Raji (cell line): ENCODE data around the gene EPN3.
A peak's percentile ranks its signal among the peaks of the same experiment; 100 is the strongest.

Experiments
- POLR2A ChIP-seq: IDR thresholded peaks from 2 replicates; pipeline ENCODE4 v1.6.1; 2011; ENCODE audit warnings: low read depth, low read length, control low read depth; ENCODE audit not compliant: insufficient read depth

EPN3 gene

GRCh38 chr17:50537721-50538548 is 5.4 kb downstream of the EPN3 start:
- no peak for TF ChIP-seq POLR2A

DNA sequence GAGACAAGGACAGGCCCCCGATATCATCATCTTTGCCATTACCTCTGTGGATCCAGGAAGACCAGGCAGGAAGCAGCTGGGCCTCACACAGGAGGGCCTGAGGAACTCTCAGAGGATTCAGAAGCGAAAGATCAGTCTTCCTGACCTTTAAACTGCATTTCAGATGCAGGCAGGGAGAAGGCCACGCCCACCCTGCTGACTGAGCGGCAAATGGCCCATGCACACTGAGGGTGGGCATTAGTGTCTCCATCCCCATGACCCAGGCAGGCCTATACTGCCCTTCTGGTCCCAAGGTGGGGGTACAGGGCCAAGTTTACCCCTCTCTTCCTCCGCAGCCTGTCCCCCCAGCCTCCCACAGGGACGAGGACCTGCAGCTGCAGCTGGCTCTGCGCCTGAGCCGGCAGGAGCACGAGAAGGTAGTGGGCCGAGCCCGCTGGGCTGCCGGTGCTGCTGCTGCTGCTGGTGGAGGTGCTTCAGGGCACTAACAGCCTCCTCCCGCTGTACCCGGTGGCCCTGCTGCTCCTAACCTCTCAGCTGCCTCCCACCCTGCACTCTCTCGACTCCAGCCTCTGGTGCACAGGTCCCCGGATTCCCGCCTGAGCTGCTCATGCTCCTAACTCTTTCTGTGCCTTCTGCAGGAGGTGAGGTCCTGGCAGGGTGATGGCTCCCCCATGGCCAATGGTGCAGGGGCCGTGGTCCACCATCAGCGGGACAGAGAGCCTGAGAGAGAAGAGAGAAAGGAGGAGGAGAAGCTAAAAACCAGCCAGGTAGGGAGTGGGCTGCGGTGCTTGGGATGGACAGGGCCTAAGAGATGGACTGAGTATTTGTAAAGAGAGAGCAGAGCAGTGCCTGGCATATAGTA is 6.2 kb downstream of the EPN3 start:
- TF ChIP-seq POLR2A = no peak

- TF ChIP-seq POLR2A = no peak
Observed at GRCh38 chr17:50539762-50540559, 7.4 kb downstream of the EPN3 start.

DNA sequence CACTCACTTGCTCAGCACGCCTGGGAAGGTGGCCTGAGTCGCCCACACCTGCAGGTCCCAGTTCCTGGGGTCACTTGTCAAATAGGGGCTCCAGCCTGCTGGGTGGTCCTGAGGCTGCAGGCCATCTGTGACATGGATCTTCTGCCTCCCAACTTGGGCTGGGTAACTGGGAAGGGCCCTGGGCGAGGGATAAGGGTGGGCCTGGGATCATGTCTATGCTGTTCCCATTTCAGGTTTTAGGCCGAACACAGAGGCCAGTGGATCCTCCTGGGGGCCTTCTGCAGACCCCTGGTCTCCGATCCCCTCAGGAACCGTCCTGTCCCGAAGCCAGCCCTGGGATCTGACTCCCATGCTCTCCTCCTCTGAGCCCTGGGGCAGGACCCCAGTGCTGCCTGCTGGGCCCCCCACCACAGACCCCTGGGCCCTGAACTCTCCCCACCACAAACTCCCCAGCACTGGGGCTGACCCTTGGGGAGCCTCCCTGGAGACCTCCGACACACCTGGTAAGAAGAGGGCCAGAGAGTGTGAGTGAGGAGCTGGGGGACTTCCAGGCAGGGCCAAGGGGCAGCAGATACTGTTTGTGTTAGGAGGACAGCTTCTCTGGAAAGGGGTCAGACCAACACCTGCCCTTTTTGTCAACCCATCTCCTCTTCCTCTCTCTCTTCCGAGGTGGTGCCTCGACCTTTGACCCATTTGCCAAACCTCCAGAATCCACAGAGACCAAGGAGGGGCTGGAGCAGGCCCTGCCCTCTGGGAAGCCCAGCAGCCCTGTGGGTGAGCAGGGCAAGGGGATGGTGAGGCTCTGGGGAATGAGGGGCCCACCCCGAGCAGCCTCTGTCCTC is 8.2 kb downstream of the EPN3 start:
- no peak for TF ChIP-seq POLR2A

GRCh38 chr17:50541402-50541715 is 8.8 kb downstream of the EPN3 start:
- no peak for TF ChIP-seq POLR2A

DNA sequence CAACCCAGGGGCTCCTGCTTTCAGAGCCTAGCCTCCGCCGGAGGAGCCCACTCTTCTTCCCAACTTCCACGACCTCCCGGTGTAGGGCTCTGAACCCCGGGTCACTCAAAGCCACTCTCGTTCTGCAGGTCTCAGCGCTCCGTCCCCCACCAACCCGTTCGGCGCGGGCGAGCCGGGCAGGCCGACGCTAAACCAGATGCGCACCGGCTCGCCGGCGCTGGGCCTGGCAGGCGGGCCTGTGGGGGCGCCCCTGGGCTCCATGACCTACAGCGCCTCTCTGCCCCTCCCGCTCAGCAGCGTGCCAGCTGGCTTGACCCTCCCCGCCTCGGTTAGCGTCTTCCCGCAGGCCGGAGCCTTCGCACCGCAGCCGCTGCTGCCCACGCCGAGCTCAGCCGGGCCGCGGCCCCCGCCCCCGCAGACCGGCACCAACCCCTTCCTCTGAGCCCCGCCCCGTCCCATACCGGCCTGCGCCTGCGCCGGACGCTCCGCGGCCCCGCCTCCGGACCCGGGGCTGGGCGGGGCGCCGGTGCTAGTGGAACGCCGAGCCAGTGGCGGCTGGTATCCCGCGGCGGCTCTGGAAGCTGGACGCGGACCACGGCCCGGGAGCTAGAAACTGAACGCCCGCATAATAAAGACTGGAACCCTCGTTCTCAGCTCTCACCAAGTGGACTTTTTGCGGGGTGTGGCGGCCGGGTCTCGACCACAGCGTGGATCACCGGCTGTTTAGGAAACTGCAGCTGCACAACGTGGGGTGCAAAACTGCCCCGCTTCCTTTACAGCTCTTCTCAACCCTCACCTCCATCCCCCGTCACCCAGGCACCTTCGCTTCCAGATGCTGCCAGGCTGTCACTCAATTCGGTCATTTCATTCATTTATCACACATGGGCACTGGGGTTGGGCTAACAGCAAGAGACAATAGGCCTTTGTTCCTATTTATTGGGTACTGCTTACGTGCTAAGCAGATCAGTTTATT is 9.5 kb downstream of the EPN3 start:
- peak; percentile 62 for TF ChIP-seq POLR2A

DNA sequence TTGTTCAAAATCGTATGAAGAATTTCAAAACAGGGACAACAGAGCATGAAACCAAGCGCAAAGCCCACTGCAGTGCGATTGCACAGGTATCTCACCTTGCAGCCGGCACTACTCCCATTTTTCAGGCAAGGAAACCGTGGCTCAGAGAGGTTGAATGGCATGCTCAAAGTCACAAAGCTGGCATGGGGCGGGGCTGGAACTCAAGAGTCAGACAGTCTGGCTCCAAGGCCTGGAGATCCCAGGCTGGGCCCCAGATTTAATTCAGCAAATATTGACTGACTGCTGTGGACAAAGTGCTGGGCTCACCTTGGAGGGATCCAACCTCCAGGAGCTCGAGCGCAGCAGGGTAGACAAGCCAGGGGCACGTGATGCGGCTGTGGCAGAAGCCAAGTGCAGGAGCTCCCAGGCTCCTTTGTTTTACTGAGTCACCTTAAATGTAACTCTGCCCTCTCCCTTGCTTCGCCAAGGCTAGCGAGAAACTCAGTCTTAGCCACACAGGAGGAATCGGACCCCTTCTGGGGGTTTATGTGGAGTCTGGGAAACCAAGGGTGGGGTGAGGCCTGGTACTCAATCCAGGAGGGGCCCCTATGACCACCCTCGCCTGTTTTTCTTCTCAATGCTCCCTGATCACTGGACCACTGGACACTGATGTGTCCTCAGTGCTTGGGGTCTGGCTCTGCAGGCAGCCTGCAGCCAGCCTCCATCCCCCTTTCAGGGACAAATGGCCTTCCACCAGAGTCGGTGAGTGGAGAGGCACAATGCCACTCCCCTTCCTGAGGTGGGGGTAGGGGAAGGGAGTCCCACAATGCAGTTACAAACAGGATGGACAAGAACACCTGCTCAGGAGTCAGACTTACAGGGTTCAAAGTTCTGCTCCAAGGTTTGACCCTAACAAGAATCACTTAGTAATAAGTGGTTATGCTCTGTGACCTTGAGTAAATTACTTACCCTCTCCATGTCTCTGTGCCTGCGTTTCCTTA is 10.6 kb downstream of the EPN3 start:
- TF ChIP-seq POLR2A = no peak

DNA sequence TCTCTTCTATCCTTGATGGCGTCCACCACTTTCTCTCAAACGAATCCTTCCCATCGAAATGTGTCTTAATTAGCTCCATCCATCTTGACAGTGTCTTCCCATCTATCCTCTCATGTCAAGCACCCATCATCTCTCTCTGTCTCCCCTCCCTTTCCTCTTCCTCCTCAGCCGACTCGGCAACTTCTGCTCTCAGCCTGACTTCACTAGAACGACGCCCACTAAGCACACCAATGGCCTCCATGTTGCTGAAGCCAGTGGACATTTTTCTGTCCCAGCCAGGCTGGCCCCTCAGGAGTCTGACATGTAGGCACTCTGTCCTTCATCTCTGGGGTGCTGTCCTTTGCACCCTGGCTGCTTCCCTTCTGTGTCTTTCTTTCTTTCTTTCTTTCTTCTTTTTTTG is 12.0 kb downstream of the EPN3 start:
- TF ChIP-seq POLR2A = no peak

- no peak for TF ChIP-seq POLR2A
Observed at GRCh38 chr17:50545311-50545710, 12.8 kb downstream of the EPN3 start.

- no peak for TF ChIP-seq POLR2A
Observed at GRCh38 chr17:50546701-50547034, 14.1 kb downstream of the EPN3 start.

GRCh38 chr17:50547035-50547735 is 14.7 kb downstream of the EPN3 start, which contains the start of gene SPATA20:
Gene SPATA20 (plus strand): TSS chr17:50547174. CDS start chr17:50547209, 35 bp downstream.
- no peak for TF ChIP-seq POLR2A

DNA sequence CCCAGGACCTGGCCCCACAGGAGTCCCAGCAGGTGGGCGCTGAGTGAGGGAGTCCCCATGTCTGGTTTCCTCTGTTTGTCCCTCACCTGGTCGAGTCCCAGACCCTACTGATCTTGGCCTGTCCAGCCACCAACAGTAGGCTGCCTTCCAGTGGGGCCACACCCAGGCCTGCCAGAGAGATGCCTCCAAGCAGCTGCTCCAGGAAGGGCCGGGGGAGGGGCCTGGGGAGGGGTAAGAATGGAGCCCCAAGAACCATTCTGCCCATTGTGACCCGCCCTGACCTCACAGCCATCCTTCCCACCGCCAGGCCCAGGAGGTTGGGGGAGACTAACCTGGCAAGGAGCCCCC is 15.2 kb downstream of the EPN3 start:
- no peak for TF ChIP-seq POLR2A
